ENCODE measurements around the gene A1BG. TPM values are rescaled to one million over a fixed set of nuclear protein-coding genes. Genes with fewer than 3 reads are reported as not detected.
A peak's percentile ranks its signal among the peaks of the same experiment; 100 is the strongest.

A1BG gene
- total RNA-seq, 6 experiments from 2014 or later, result 897 to 2,313 (median 1,164) TPM

DNA sequence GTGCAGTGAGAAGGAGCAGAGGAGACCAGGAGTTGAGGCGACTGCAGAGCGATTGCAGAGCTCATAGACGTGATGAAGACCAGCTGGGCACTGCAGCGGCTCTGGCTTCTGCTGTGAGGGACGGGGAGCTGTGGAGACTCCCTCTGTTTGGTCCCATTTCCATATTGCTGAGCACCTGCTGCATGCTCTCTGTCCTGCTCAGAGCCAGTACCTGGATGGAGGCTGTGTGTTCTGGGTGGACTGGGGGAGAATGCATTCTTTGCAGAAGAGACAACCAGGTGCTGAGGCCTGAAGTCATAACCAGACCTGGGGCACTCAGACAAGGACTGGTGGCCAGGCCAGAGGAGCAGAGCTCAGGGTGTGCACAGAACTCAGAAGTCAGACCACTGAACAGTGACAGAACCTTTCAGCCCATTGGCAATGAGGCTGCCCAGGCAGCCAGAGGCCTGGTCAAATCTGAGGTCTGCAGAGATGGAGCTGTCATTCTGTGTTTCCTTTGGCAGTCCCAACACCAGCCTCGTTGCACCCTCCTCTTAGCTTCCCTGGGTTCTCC, 1.3 kb upstream of the A1BG start:
- no peaks in the 10 kb centered on the region for H3K9me3 ChIP-seq
- intact Hi-C loops (cut with DNase I), result no loop called here
- peaks cover 0 to 9% (median 0%) of the 10 kb centered on the region in 4 donors for H3K36me3 ChIP-seq
- 33% methylated on average over 1 of the region's 6 CpGs for WGBS (ENCODE audit: insufficient coverage, low coverage, low lambda C conversion rate, missing lambda C conversion rate)
- DNase-seq, result peak in 1 of 3 donors; percentile 12
- H3K27me3 ChIP-seq, result no peaks in the 10 kb centered on the region
- TF ChIP-seq, protein P1, sequence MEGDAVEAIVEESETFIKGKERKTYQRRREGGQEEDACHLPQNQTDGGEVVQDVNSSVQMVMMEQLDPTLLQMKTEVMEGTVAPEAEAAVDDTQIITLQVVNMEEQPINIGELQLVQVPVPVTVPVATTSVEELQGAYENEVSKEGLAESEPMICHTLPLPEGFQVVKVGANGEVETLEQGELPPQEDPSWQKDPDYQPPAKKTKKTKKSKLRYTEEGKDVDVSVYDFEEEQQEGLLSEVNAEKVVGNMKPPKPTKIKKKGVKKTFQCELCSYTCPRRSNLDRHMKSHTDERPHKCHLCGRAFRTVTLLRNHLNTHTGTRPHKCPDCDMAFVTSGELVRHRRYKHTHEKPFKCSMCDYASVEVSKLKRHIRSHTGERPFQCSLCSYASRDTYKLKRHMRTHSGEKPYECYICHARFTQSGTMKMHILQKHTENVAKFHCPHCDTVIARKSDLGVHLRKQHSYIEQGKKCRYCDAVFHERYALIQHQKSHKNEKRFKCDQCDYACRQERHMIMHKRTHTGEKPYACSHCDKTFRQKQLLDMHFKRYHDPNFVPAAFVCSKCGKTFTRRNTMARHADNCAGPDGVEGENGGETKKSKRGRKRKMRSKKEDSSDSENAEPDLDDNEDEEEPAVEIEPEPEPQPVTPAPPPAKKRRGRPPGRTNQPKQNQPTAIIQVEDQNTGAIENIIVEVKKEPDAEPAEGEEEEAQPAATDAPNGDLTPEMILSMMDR (IDR thresholded peaks at IDR 0.05), result no peak
- TF ChIP-seq POLR2A (IDR thresholded peaks at IDR 0.05), result no peak
- ATAC-seq, result no peak
- peaks cover 2 to 42% (median 16%) of the 10 kb centered on the region in 4 donors for H3K4me1 ChIP-seq
- H3K4me3 ChIP-seq, result no peak overlapping the region
- H3K27ac ChIP-seq, result no peak overlapping the region

DNA sequence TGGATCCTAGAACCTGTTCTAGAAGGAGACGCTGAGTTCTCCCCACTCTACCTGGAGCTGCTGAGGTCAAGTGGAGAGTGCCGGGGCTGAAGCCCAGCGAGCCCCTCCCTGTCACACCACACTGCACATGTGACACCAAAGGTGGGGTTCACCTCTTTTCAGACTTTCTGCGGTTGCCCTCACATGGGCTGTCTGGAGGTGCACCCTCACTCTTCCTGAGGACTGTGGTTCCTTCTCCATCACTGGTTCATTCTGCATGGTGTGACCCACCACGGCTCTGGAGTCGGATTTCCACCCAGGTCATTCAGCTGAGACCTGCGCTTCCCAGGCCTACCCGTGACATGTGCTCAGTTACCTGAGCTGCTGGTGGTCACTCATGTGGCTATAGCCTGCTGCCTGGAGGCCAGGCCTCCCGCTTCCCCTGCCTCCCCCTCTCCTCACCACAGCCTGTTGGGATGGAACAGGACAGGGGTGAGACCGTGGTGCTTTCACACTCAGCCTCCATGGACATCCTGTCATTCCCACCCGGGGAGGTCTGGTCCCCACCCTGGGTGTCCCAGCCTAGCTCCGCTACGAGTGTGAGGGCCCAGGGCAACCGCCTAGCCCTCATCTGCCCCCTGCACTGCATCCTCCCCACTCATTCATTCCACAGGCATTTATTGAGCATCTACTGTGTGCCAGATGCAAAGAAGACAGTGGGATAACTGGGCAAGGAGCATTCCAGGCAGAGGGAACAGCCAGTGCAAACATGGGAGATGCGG, 605 bp upstream of the A1BG start:
- peak; percentile 3 to 20 (median 8) for ATAC-seq
- peaks cover 2 to 48% (median 18%) of the 10 kb centered on the region in 4 donors for H3K4me1 ChIP-seq
- 56% methylated on average over 8 of the region's 15 CpGs for WGBS (ENCODE audit: insufficient coverage, low coverage, low lambda C conversion rate, missing lambda C conversion rate)
- peak overlapping the region in 2 of 3 donors; percentile 44 to 72 for H3K27ac ChIP-seq
- DNase-seq, result peak in 1 of 3 donors; percentile 24
- no peaks in the 10 kb centered on the region for H3K9me3 ChIP-seq
- intact Hi-C loops (cut with DNase I), result no loop called here
- H3K4me3 ChIP-seq, result peak overlapping the region in 2 of 3 donors; percentile 69 to 83
- H3K36me3 ChIP-seq, result peaks cover 0 to 9% (median 0%) of the 10 kb centered on the region in 4 donors
- TF ChIP-seq, protein P1 (IDR thresholded peaks at IDR 0.05), result no peak
- no peak for TF ChIP-seq POLR2A (IDR thresholded peaks at IDR 0.05)
- no peaks in the 10 kb centered on the region for H3K27me3 ChIP-seq

DNA sequence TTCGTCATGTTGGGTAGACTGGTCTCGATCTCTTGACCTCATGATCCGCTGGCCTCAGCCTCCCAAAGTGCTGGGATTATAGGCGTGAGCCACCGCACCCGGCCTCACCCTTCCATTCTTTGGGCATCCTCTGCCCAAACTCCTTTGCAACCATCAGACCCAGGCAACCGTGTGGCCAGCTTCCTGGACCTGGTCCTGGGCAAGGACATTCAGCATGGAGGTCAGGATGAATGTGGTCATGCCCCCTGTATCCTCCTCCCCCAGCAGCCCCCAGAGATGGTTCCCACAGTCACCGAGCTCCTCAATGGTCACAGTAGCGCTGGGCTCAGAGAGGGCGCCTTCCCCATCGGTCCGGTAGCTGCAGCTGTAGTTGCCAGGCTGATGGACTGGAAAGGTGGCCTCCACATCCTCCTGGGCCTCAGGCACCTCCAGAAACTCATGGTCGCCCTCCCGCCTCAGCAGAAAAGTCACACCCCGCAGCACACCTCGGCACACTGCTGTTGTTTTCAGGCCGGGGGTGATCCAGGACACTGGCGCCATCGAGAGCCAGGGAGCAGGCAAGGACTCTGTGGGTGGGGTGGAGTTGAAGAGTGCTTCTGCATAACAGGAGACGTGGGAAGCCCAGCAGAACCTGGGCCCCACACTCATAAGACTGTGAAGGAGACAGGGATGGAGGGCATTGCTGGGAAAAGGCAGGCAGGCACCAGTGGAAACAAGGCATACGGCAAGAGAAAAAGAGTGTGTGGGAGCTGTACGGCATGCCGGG, 1.1 kb downstream of the A1BG start:
- intact Hi-C loops (cut with DNase I), result no loop called here
- Histone ChIP-seq H3K4me1 (peaks cover 2 to 59% (median 24%) of the 10 kb centered on the region in 4 donors), H3K36me3 (peaks cover 0 to 9% (median 0%) of the 10 kb centered on the region in 4 donors), H3K9me3 (no peaks in the 10 kb centered on the region), H3K4me3 (peak overlapping the region; percentile 69 to 83 (median 69)), H3K27me3 (no peaks in the 10 kb centered on the region), H3K27ac (peak overlapping the region; percentile 41 to 72 (median 44))
- peak in 1 of 3 donors; percentile 19 for DNase-seq
- ATAC-seq, result peak in 1 of 4 donors; percentile 5
- TF ChIP-seq POLR2A (IDR thresholded peaks at IDR 0.05), result no peak
- TF ChIP-seq, protein P1 (IDR thresholded peaks at IDR 0.05), result no peak
- WGBS (ENCODE audit: insufficient coverage, low coverage, low lambda C conversion rate, missing lambda C conversion rate), result 37% methylated on average over 17 of the region's 23 CpGs

DNA sequence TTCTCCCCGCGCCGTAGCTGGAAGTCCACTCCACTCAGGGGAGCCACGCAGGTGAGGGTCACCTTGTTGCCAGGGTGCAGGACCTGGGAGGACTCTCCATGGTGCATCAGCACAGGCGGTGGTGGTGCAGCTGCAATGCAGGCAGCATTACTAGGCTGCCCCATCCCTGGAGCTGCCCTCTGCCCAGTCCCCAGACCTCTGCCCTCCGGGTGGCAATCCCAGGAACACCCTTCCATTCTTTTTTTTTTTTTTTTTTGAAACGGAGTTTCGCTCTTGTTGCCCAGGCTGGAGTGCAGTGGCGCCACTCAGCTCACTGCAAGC, 1.8 kb downstream of the A1BG start:
- Histone ChIP-seq H3K27ac (peak overlapping the region in 1 of 3 donors; percentile 72), H3K4me3 (peak overlapping the region; percentile 69 to 83 (median 69)), H3K27me3 (no peaks in the 10 kb centered on the region), H3K9me3 (no peaks in the 10 kb centered on the region), H3K36me3 (peaks cover 0 to 9% (median 0%) of the 10 kb centered on the region in 4 donors), H3K4me1 (peaks cover 2 to 59% (median 24%) of the 10 kb centered on the region in 4 donors)
- ATAC-seq, result peak; percentile 3 to 24 (median 18)
- DNase-seq, result peak in 1 of 3 donors; percentile 65
- TF ChIP-seq, protein P1 (IDR thresholded peaks at IDR 0.05), result no peak
- TF ChIP-seq POLR2A (IDR thresholded peaks at IDR 0.05), result no peak
- intact Hi-C loops (cut with DNase I), result no loop called here
- 40% methylated on average over 3 of the region's 9 CpGs for WGBS (ENCODE audit: insufficient coverage, low coverage, low lambda C conversion rate, missing lambda C conversion rate)

All from right lobe of liver (tissue), 6 donors.